ENCODE results near the gene TNF. TPM values are rescaled to one million over a fixed set of nuclear protein-coding genes. Genes with fewer than 3 reads are reported as not detected.

TNF gene
- total RNA-seq, 2 experiments from 2014 or later = 2.5 to 3.5 TPM

DNA sequence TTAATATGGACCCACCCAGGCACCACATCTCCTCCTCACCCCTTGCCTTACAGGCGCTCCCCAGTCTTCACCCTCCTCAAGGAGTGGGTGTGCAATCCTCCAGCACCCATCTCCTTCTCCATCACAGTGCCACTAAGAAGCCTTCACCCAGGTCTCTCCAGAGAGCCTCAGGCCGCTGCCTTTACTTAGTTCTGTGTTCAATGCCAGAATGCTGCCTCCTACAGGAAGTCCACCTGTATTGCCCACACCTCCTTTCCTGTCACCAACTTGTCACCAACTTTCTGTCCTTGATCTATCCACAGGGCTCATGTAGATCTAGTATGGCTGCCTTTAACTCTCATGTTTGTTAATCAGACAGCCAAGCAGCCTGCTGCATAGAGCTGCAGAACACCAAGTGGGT lies 10.1 kb downstream of the TNF start:
- Histone ChIP-seq H3K36me3 (ENCODE audit: insufficient read depth, low read length) (0 out of 2 replicates have a peak, but pooled peaks cover 1% of the 10 kb centered on the region), H2AFZ (ENCODE audit: low read length) (peak overlapping the region; percentile 45; the same call in 1 of the 2 replicates), H3K27ac (ENCODE audit: low read depth, low read length, poor library complexity, severe bottlenecking) (peak overlapping the region; percentile 64), H3K4me2 (ENCODE audit: low read length) (peak overlapping the region; percentile 64), H3K4me3 (ENCODE audit: low read depth, low read length, poor library complexity, severe bottlenecking) (no peak overlapping the region), H4K20me1 (ENCODE audit: insufficient read depth, low read length) (no peaks in the 10 kb centered on the region), H3K9me3 (ENCODE audit: low read length) (no peaks in the 10 kb centered on the region), H3K4me1 (ENCODE audit: insufficient read depth, low read length, poor library complexity, severe bottlenecking) (peaks cover 70% of the 10 kb centered on the region), H3K79me2 (ENCODE audit: insufficient read depth, low read depth, low read length) (peaks cover 11% of the 10 kb centered on the region; the same call in 1 of the 2 replicates), H3K9me2 (ENCODE audit: insufficient read depth, low read length) (no peaks in the 10 kb centered on the region)
- BruUV-seq (replicated peaks) = no TSS peak
- peak; percentile 79 for DNase-seq (ENCODE audit: low spot score)
- TF ChIP-seq EZH2phosphoT487 (IDR thresholded peaks at IDR 0.05; ENCODE audit: borderline replicate concordance, low read depth, low read length) = no peak
- TF ChIP-seq, protein P1, sequence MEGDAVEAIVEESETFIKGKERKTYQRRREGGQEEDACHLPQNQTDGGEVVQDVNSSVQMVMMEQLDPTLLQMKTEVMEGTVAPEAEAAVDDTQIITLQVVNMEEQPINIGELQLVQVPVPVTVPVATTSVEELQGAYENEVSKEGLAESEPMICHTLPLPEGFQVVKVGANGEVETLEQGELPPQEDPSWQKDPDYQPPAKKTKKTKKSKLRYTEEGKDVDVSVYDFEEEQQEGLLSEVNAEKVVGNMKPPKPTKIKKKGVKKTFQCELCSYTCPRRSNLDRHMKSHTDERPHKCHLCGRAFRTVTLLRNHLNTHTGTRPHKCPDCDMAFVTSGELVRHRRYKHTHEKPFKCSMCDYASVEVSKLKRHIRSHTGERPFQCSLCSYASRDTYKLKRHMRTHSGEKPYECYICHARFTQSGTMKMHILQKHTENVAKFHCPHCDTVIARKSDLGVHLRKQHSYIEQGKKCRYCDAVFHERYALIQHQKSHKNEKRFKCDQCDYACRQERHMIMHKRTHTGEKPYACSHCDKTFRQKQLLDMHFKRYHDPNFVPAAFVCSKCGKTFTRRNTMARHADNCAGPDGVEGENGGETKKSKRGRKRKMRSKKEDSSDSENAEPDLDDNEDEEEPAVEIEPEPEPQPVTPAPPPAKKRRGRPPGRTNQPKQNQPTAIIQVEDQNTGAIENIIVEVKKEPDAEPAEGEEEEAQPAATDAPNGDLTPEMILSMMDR (conservative IDR thresholded peaks at IDR 0.05; ENCODE audit: low read length) = peak; percentile 82
- intact Hi-C loops (cut with micrococcal nuclease; ENCODE audit: unreplicated experiment) = loop anchor here (10.0 kb wide), 1 partner anchor 181 kb away; the partner anchor contains the start of gene MICA
- POLR2A ChIA-PET = interaction anchor here (0.8 to 6.0 kb wide), 6 partner anchors 7 to 38 kb away, joined by 3 to 49 read pairs (median 8); partner anchors contain the start of genes LTA, NCR3, NFKBIL1 and TNF
- CTCF ChIA-PET (ENCODE audit: unreplicated experiment) = interaction anchor here (1.0 to 1.2 kb wide), 2 partner anchors 11 to 14 kb away, joined by 3 read pairs; partner anchors contain the start of gene LTA

DNA sequence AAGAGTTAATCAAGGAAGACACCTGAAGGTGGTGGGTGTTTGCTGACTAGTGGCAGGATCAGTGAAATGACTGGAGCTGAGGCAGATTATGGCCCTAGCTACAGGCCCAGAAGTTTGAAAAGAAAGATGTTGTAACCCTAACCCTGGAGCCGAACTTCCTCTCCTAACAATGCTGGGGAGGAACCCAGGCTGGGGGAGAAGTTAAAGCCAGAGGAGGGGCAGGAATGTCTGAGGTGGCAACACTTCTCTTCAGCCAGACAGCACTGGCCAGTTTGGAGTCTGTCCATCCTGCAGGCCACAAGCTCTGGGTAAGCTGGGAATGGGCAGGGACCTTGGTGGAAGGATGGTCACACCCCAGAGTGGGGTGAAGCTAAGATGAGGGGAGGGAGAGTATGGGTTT lies 10.6 kb downstream of the TNF start, which contains the start of gene LST1:
LST1 (plus strand) TSS at position 270 of the 400 bp plus-strand sequence. CDS start 1,023 bp downstream, outside the sequence.
- ChIA-PET POLR2A (interaction anchor here (0.8 to 3.4 kb wide), 4 partner anchors 12 to 39 kb away, joined by 3 to 19 read pairs (median 4); partner anchors contain the start of genes LTA and NFKBIL1), CTCF (ENCODE audit: unreplicated experiment) (interaction anchor here (1.2 to 1.7 kb wide), 2 partner anchors 10 to 14 kb away, joined by 3 to 5 read pairs; partner anchors contain the start of genes LTA and TNF)
- H3K9me3 ChIP-seq (ENCODE audit: low read length) = no peaks in the 10 kb centered on the region
- TF ChIP-seq EZH2phosphoT487 (IDR thresholded peaks at IDR 0.05; ENCODE audit: borderline replicate concordance, low read depth, low read length) = no peak
- H4K20me1 ChIP-seq (ENCODE audit: insufficient read depth, low read length) = no peaks in the 10 kb centered on the region
- H3K4me1 ChIP-seq (ENCODE audit: insufficient read depth, low read length, poor library complexity, severe bottlenecking) = peaks cover 67% of the 10 kb centered on the region
- DNase-seq (ENCODE audit: low spot score) = no peak
- intact Hi-C loops (cut with micrococcal nuclease; ENCODE audit: unreplicated experiment) = loop anchor here (10.0 kb wide), 1 partner anchor 181 kb away; the partner anchor contains the start of gene MICA
- H3K4me3 ChIP-seq (ENCODE audit: low read depth, low read length, poor library complexity, severe bottlenecking) = peak within 1 kb of the TSS; percentile 4
- H2AFZ ChIP-seq (ENCODE audit: low read length) = peak within 1 kb of the TSS; percentile 45
- H3K36me3 ChIP-seq (ENCODE audit: insufficient read depth, low read length) = no peaks in the 10 kb centered on the region
- H3K4me2 ChIP-seq (ENCODE audit: low read length) = peak within 1 kb of the TSS; percentile 64
- BruUV-seq (replicated peaks) = no TSS peak
- H3K27ac ChIP-seq (ENCODE audit: low read depth, low read length, poor library complexity, severe bottlenecking) = peak within 1 kb of the TSS; percentile 64
- peaks cover 11% of the 10 kb centered on the region; the same call in 1 of the 2 replicates for H3K79me2 ChIP-seq (ENCODE audit: insufficient read depth, low read depth, low read length)
- no peaks in the 10 kb centered on the region for H3K9me2 ChIP-seq (ENCODE audit: insufficient read depth, low read length)

DNA sequence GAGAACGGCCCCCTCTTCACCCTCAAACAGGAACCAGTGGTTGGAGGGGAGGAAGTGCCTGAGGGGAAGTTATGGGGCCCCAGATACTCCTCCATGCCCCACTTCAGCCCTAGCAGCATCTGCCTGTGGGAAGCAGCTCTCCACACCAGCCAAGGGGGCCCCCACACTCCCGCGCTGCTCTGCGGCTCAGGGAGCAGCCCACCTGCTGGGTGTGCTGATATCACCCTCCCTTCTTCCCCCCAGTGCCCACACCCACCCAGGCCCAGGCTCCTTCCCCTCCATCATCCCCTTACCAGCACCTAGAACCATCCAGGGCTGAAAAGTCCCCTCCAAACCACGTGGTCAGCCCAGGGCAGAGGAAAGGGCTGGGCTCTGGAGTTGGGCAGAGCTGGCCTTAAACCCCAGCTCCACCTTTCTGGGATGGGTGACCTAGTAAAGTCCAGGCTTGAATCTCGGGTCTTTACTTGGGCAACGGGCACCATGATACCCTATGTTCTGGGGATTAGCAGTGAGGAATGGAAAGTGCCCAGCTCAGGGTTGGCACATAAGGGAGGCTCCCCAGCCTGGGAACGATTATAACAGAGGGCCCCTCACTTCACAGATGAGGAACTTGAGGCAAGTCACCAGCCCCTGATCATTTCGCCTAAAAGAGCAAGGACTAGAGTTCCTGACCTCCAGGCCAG lies 11.4 kb downstream of the TNF start:
- Histone ChIP-seq H3K36me3 (ENCODE audit: insufficient read depth, low read length) (no peaks in the 10 kb centered on the region), H3K4me2 (ENCODE audit: low read length) (peak overlapping the region; percentile 64), H3K9me3 (ENCODE audit: low read length) (no peaks in the 10 kb centered on the region), H3K79me2 (ENCODE audit: insufficient read depth, low read depth, low read length) (peaks cover 3% of the 10 kb centered on the region; the same call in 1 of the 2 replicates), H4K20me1 (ENCODE audit: insufficient read depth, low read length) (no peaks in the 10 kb centered on the region), H2AFZ (ENCODE audit: low read length) (peak overlapping the region; percentile 45), H3K4me1 (ENCODE audit: insufficient read depth, low read length, poor library complexity, severe bottlenecking) (peaks cover 67% of the 10 kb centered on the region), H3K4me3 (ENCODE audit: low read depth, low read length, poor library complexity, severe bottlenecking) (peak overlapping the region; percentile 4), H3K9me2 (ENCODE audit: insufficient read depth, low read length) (no peaks in the 10 kb centered on the region), H3K27ac (ENCODE audit: low read depth, low read length, poor library complexity, severe bottlenecking) (peak overlapping the region; percentile 64)
- peak; percentile 57 for DNase-seq (ENCODE audit: low spot score)
- ChIA-PET POLR2A (interaction anchor here (0.5 to 3.4 kb wide), 5 partner anchors 11 to 241 kb away, joined by 3 to 19 read pairs (median 4); partner anchors contain the start of genes HSPA1B and LTA), CTCF (ENCODE audit: unreplicated experiment) (interaction anchor here (0.9 to 1.7 kb wide), 3 partner anchors 11 to 35 kb away, joined by 3 to 5 read pairs (median 3); partner anchors contain the start of genes AIF1 and TNF)
- no TSS peak for BruUV-seq (replicated peaks)
- intact Hi-C loops (cut with micrococcal nuclease; ENCODE audit: unreplicated experiment) = loop anchor here (10.0 kb wide), 1 partner anchor 182 kb away; the partner anchor contains the start of gene MICA
- TF ChIP-seq, protein P1 (conservative IDR thresholded peaks at IDR 0.05; ENCODE audit: low read length) = no peak
- no peak for TF ChIP-seq EZH2phosphoT487 (IDR thresholded peaks at IDR 0.05; ENCODE audit: borderline replicate concordance, low read depth, low read length)
